K562 (cell line): Measurements from ENCODE around the gene RTL10. TPM values are rescaled to one million over a fixed set of nuclear protein-coding genes. Genes with fewer than 3 reads are reported as not detected.
A peak's percentile ranks its signal among the peaks of the same experiment; 100 is the strongest.

Source experiments
- CHAMP1 ChIP-seq: fragments of 450-650 bp; IDR thresholded peaks from 2 replicates; pipeline ENCODE4 v1.6.1; 2016; ENCODE audit warnings: mild to moderate bottlenecking
- CHCHD3 ChIP-seq: fragments of 250-450 bp; sonication (Bioruptor Pico); IDR thresholded peaks from 2 replicates; pipeline ENCODE4 v2.1.2; 2022; ENCODE audit warnings: mild to moderate bottlenecking
- ERF ChIP-seq: fragments of 450-650 bp; formaldehyde crosslinking; IDR thresholded peaks from 2 replicates; pipeline ENCODE4 v1.4.0; 2020; ENCODE audit warnings: mild to moderate bottlenecking, mixed read lengths
- HDAC6 ChIP-seq: IDR thresholded peaks from 2 replicates; pipeline ENCODE4 v1.6.1; 2012; ENCODE audit warnings: low read depth, mild to moderate bottlenecking, control low read depth, inconsistent platforms, low read length, moderate library complexity
- HMBOX1 ChIP-seq: sonication (generic); IDR thresholded peaks from 2 replicates; pipeline ENCODE4 v1.6.1; 2016
- HNRNPUL1 ChIP-seq: fragments of 200-400 bp; formaldehyde crosslinking; IDR thresholded peaks from 2 replicates; pipeline ENCODE4 v1.6.1; 2017; ENCODE audit warnings: low read length
- HSF4 ChIP-seq: fragments of 250-450 bp; sonication (Bioruptor Pico); IDR thresholded peaks from 2 replicates; pipeline ENCODE4 v2.1.2; 2022; ENCODE audit warnings: mild to moderate bottlenecking, moderate library complexity, borderline replicate concordance
- NFIC ChIP-seq: fragments of 450-650 bp; IDR thresholded peaks from 2 replicates; pipeline ENCODE4 v1.6.1; 2017; ENCODE audit warnings: mild to moderate bottlenecking, inconsistent platforms
- RBM14 ChIP-seq: fragments of 200-400 bp; formaldehyde crosslinking; IDR thresholded peaks from 2 replicates; pipeline ENCODE4 v1.6.1; 2018; ENCODE audit warnings: low read depth, mild to moderate bottlenecking, low read length, moderate library complexity, borderline replicate concordance; ENCODE audit not compliant: insufficient read depth
- RFX7 ChIP-seq: fragments of 250-450 bp; sonication (Bioruptor Pico); IDR thresholded peaks from 2 replicates; pipeline ENCODE4 v1.5.1; 2021; ENCODE audit warnings: mild to moderate bottlenecking
- SNRNP70 ChIP-seq: fragments of 200-400 bp; formaldehyde crosslinking; optimal IDR thresholded peaks from 2 replicates; pipeline ENCODE3; 2017; ENCODE audit warnings: low read depth, low read length
- TAF15 ChIP-seq: fragments of 200-400 bp; formaldehyde crosslinking; IDR thresholded peaks from 2 replicates; pipeline ENCODE4 v1.6.1; 2017; ENCODE audit warnings: mild to moderate bottlenecking, low read depth, low read length, moderate library complexity
- TBP ChIP-seq: optimal IDR thresholded peaks from 2 replicates; pipeline ENCODE3; 2011; ENCODE audit warnings: low read depth, low read length, improper control_type of control experiment
- TSHZ1 ChIP-seq: fragments of 250-450 bp; sonication (Bioruptor Pico); IDR thresholded peaks from 2 replicates; pipeline ENCODE4 v1.4.0; 2020; ENCODE audit warnings: mild to moderate bottlenecking, moderate library complexity
- WHSC1 ChIP-seq: IDR thresholded peaks from one replicate; pipeline ENCODE4 v1.6.1; 2012; ENCODE audit warnings: low read length, control low read depth, inconsistent platforms
- ZKSCAN8 ChIP-seq: fragments of 200-800 bp; sonication (Bioruptor generic); IDR thresholded peaks from 2 replicates; pipeline ENCODE4 v1.6.1; 2016; ENCODE audit warnings: missing genetic modification characterization, missing compliant biosample characterization
- ZNF175 ChIP-seq: fragments of 200-800 bp; sonication (Bioruptor generic); IDR thresholded peaks from 2 replicates; pipeline ENCODE4 v1.6.1; 2016; ENCODE audit warnings: low read depth, mild to moderate bottlenecking, missing genetic modification characterization, missing compliant biosample characterization
- ZNF436 ChIP-seq: fragments of 250-450, 450-650 bp; sonication (Bioruptor Pico); formaldehyde crosslinking; IDR thresholded peaks from 2 replicates; pipeline ENCODE4 v1.7.0; 2020; ENCODE audit warnings: mild to moderate bottlenecking
- polyA plus RNA-seq, 8 experiments: library from polyadenylated mRNA; depleted of rRNA in 4 of 8; stranded (reverse) in 5 of 8; unstranded in 3 of 8; fragments of >200 nt; fragmentation: Nextera tagmentation in 2 of 8; fragmentation: Illumina TruSeq in 1 of 8; extraction: Ambion mirVana in 2 of 8; extraction: Trizol in 1 of 8; gene quantifications; 2 replicates each; pipeline versions ENCODE4 v1.2.1 to v1.2.3, GENCODE V29; 2011 to 2014; ENCODE audit warnings: inconsistent platforms in 1 of 8, missing spikeins in 1 of 8
- total RNA-seq, 7 experiments: library from RNA; depleted of rRNA in 6 of 7; stranded (reverse); fragments of >200 nt in 6 of 7; fragmentation: Illumina TruSeq in 2 of 7; extraction: Trizol in 2 of 7; gene quantifications; 2 replicates each; pipeline versions ENCODE4 v1.2.1 to v1.2.3, GENCODE V29; 2011 to 2021; ENCODE audit warnings: low replicate concordance in 1 of 7

RTL10 gene
- total and polyA plus RNA-seq, 9 of the 15 experiments (the other 6 are each of a cell fraction or from before 2014, with no cell fraction given): 19.8 to 75.5 (median 32.5) TPM

- no peak for TF ChIP-seq HNRNPUL1
- no peak for TF ChIP-seq ZNF436 (CRISPR knock-in tag)
- TF ChIP-seq TAF15: peak; percentile 36; the same call in 1 of the 2 replicates
- TF ChIP-seq HSF4 (CRISPR knock-in tag): no peak
- 0 out of 2 replicates have a peak, but pooled peaks have one; percentile 33 for TF ChIP-seq HDAC6
- TF ChIP-seq CHAMP1: no peak
- TF ChIP-seq ERF (CRISPR knock-in tag): no peak
- peak; percentile 93 for TF ChIP-seq ZNF175 (CRISPR knock-in tag)
- TF ChIP-seq HMBOX1: no peak
- TF ChIP-seq SNRNP70: no peak
- no peak for TF ChIP-seq TSHZ1 (CRISPR knock-in tag)
- no peak for TF ChIP-seq ZKSCAN8 (CRISPR knock-in tag)
- no peak for TF ChIP-seq CHCHD3 (CRISPR knock-in tag)
- TF ChIP-seq WHSC1: no peak
- TF ChIP-seq NFIC: no peak
- TF ChIP-seq RFX7 (CRISPR knock-in tag): no peak
- no peak for TF ChIP-seq RBM14
- no peak for TF ChIP-seq TBP
These were observed 32.1 kb upstream of the RTL10 start (continued) for GRCh38 chr22:19886605-19887255.
